GM10266 (cell line): ENCODE measurements around the gene RPS28.
A peak's percentile ranks its signal among the peaks of the same experiment; 100 is the strongest.
"Not testable (repeated sequence)": the region's sequence is repeated elsewhere in the genome, so short reads cannot be mapped to it uniquely, and the experiment has no call there.

Source experiments
- DNase-seq: peaks from one replicate; pipeline ENCODE4 v3.0.0; 2012; ENCODE audit errors: extremely low spot score
- CTCF ChIP-seq: IDR thresholded peaks from 2 replicates; pipeline ENCODE4 v1.5.1; 2012; ENCODE audit warnings: mild to moderate bottlenecking, low read depth; ENCODE audit not compliant: control insufficient read depth, insufficient read depth; ENCODE audit errors: missing control alignments

RPS28 gene

GRCh38 chr19:8342316-8342683 is 21.0 kb downstream of the RPS28 start:
- no peak for TF ChIP-seq CTCF
- no peak for DNase-seq

- peak; percentile 99 for DNase-seq
- no peak for TF ChIP-seq CTCF
Measured at GRCh38 chr19:8342684-8343482, 21.6 kb downstream of the RPS28 start, which contains the start of gene KANK3. Gene KANK3 (minus strand): TSS chr19:8343262. CDS start chr19:8337828, 5,434 bp downstream.

GRCh38 chr19:8343483-8343844 is 22.2 kb downstream of the RPS28 start:
- DNase-seq = no peak
- TF ChIP-seq CTCF = no peak

GRCh38 chr19:8349629-8350372 is 28.5 kb downstream of the RPS28 start:
- DNase-seq = peak; percentile 1

- DNase-seq = no peak
- TF ChIP-seq CTCF = no peak
Measured at GRCh38 chr19:8352134-8352827, 31.0 kb downstream of the RPS28 start.

- DNase-seq = not testable (repeated sequence)
Measured at GRCh38 chr19:8352845-8353244, 31.5 kb downstream of the RPS28 start.

- no peak for TF ChIP-seq CTCF
- peak; percentile 8 for DNase-seq
Measured at GRCh38 chr19:8355631-8356402, 34.5 kb downstream of the RPS28 start.
